GOT3 (cell line): ENCODE data around the gene ASB10.

Experiments used
- DNase-seq: peaks from one replicate; lab custom pipeline; 2025; ENCODE audit warnings: mixed read lengths; lab: John Stamatoyannopoulos, UW

ASB10 gene

GRCh38 chr7:151210087-151210854 lies 23.2 kb upstream of the ASB10 start, which contains the start of gene H2BK1:
Gene H2BK1, minus strand, starts transcription at chr7:151210488. Its CDS starts 170 bp downstream, at chr7:151210318.
- DNase-seq: no peak

DNA sequence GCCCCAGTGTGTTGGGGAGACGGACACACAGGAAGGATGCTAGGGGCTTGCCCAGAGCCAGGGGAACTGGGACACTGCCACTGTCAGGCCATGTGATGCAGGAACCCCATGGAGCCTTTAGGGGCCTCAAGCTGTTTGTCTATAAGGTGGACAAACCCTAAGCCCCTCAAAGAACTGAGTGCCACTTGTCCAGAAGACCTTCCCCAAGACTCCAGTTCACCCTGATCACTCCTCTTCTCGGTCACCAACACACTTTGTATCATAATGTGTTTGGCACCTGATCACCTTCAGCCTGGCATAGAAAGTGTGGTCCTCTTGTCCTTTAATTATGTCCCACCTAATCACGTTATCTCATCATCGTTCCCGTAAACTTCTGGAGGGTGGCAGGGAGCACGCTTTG lies 22.5 kb upstream of the ASB10 start:
- no peak for DNase-seq

DNA sequence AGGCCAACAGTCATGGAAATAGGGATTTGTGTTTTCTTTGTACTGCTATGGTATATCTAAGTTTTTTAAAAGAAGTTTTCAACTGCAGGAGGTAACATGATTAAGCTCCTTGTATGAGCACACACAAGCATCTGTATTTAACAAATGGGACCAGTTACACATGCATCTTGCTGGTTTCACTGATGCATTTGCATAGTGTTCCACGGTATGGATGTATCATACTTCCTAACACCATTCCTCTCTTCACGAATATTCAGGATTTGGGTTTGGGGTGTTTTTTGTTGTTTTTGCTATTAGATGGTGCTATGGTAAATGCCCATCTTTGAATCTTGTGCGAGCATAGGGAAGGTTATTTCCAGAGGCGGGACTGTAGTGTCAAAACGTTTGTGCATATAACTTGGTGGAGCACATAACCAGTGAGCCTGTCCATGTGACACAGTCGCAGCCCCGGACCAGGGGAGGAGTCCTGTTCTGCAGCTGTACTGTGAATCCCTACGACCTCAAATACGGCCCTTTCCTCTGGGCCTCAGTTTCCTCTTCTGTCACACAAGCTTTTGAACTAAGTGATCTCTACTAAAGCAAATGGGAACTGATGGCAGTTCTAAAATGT lies 21.3 kb upstream of the ASB10 start:
- no peak for DNase-seq

DNA sequence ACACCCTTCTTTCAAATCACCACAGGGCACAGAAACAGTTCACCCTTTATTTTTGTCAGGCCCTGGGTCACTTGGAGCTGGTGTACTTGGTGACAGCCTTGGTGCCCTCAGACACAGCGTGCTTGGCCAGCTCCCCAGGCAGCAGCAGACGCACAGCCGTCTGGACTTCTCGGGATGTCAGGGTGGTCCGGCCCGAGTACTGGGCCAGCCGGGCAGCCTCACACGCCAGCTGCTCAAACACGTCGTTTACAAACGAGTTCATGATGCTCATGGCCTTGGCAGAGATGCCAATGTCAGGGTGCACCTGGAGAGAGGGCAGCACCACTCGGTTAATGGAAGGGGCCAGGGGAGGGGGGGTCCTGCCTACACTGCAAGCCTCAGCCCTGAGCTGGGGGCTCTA lies 20.8 kb upstream of the ASB10 start:
- DNase-seq: no peak

GRCh38 chr7:151207315-151207714 lies 20.3 kb upstream of the ASB10 start:
- no peak for DNase-seq

DNA sequence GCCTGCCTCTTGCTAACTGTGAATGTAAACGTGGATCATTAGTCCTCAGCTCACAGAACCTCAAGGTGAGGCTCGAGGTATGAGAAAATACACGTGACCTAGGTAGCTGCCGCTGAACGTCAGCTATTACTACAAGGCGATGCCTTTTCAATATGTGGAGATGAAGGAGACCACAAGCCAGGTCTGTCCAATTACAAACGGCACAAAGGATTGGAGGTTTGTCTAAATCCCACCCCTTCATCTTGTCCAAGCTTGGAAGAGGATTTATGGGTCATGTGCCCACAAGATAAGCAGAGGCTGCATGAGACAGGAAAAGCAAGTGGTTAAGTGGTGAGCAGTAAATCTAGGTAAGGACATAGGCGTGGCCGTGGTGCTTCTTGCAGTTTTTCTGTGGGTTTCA lies 19.9 kb upstream of the ASB10 start:
- DNase-seq: no peak

DNA sequence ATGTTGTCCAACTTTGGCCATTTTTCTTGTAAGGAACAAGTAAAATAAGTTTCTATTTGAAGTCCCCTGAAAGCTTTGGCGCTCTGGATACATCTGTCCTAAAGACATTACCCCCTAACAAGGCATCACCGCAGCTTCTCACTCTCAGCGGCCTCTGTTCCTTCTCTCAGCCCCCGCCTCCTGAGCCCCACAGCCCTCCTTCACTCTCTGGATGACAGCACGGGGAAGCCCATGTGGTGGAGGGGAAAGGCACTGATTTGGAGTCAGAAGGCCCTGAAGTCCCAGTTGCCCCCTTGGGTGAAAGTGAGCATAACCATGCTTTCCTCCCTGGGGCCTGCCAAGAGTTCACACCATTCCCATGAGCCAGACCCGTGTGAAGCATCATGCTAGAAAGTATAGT lies 18.7 kb upstream of the ASB10 start:
- DNase-seq: no peak

GRCh38 chr7:151204383-151205032 lies 17.5 kb upstream of the ASB10 start:
- DNase-seq: no peak

- DNase-seq: no peak
Observed at GRCh38 chr7:151202836-151203235, 15.8 kb upstream of the ASB10 start.

DNA sequence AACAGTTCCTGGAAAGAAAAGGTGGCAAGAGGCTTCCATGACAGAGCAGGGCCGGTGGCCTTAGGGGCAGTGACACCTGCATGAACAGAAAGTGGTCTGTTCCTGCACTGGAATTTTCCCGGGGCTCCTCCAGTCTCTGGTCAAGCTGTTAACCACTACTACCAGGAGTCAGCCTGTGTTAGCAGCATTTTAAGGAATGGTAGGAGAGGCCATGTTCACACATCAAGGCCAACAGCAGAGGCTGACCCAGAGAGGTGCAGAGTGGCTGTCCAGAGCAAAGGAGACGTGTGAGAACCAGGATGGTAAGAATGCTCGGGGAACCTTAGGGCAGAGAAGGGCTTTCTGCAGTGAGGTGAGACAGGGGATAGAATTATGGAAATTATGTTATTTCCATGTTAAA lies 14.7 kb upstream of the ASB10 start:
- no peak for DNase-seq

GRCh38 chr7:151201344-151201743 lies 14.3 kb upstream of the ASB10 start:
- DNase-seq: no peak

DNA sequence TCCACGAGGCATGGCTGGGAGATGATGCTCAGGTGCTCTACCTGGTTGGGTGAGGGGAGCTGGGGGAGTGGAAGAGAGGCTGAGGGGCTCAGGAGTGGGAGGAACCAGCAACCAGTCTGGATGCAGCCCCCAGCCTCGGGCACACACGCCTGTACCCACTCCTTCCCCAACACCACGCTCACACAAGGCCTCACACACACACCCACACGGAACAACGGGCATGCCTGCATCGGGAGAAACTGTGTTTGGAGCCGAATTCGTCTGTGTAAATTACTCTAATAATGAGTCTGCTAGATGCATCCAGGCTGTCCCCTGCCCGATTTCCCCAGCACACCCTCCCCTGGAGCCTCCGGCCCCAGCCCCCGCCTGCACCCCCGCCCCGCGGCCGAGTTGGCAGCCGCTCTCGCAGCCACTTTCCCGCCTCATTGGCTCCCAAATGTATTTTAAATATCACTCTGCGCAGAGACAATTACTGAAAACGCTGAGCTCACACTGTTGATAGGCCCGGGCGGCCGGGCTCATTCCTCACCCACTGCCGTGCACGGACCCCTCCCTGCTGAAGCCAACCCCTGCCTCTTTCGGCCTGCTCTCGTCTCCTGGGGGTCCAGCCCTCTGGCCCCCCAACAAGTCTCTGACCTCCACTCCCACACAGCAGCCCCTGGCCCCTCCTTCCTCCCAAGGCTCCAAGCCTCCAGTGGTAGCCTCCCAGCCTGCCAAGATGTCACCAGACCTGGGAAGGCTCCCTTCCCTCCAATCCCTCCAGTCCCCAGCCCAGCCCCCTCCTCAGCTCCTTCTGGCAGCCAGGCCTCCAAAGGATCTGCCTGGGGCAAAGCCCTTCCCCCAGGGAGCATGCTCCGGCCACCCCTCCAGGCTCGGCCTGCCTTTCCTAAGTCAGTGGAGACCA lies 12.1 kb upstream of the ASB10 start:
- DNase-seq: no peak

DNA sequence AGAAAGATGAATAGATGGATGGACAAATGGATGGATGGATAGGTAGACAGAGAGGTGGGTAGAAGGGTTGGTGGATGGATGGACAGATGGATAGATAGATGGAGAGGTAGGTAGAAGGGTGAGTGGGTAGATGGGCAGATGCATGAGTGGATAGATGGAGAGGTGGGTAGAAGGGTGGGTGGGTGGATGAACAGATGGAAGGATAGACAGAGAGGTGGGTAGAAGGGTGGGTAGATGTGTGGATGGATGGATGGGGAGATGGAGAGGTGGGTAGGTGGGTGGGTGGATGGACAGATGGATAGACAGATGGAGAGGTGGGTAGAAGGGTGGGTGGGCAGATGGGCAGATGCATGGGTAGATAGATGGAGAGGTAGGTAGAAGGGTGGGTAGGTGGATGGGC lies 10.9 kb upstream of the ASB10 start:
- no peak for DNase-seq

GRCh38 chr7:151195616-151196450 lies 8.8 kb upstream of the ASB10 start:
- no peak for DNase-seq

DNA sequence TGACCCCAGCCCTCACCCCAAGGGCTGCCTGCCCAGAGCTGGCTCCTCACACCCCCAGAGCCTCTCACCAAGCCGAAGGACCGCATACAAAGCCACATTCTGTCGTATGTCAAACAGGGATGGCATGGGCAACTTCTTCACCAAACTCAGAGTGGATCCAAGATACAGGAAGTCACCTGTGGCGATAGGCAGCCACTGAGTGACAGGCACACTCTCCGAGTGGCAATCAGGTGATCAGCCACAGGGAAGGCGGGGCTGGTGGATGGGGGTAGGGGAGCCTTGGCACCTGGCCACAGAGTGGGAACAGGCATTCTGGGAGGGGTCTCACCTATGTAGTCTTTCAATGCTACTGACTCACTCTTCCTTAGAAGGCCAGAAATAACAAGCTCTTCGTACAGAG lies 7.1 kb upstream of the ASB10 start:
- no peak for DNase-seq

DNA sequence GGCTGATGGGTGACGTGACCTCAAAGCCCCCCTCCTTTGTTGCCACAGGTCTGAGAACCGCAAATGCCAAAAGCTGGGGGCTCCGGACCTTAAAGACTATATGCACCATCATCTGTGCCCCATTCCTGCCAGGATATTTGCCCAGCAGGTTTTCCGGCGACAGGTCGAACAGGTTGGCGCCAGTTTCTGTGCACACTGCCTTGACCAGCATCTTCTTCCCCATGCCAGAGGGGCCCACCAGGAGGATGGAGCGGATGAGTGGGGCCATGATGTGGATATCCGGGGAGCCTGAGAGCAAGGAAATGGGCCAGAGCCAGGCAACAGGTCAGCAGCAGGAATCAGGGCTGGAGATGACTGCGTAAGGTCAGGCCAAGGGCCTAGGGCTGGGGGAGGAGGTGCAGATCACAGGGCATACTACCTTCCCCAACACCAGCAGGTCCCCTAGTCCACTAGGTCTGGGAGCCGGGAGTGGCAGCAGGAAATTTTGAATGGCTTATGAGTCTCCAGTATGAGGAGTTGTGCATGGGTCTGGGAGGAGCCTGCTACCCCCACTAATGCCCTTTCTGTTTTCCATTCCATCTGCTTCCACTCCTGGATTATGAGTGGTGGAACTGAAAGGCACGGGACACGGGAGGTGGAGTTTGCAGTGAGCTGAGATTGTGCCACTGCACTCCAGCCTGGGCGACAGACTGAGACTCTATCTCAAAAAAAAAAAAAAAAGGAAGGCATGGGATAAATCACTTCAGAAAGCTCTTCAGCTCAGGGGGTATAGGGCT lies 6.3 kb upstream of the ASB10 start:
- no peak for DNase-seq

DNA sequence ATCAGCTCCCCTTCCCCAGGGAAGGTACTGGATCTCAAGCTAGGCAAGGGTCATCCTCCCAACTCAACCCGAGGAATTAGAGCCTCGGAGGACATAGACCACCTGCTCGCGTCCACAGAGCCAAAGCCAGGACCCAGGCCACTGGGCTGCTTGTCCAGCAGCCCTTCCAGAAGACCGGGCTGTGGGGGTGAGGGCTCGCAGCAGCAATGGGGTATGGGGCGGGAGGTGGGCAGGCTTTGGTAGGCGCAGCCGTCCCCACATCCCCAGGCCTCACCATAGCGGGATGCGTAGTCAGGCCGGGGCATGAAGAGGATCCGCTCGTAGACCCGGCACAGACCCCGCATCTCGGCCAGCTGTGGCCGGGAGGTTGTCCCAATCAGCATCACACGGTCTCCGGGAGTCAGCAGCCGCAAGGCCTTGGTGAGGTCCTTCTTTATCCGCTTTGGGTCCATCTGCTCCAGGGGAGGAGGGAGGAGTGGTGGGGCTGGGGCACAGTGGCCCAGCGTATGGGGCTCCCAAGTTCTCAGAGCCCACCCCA lies 5.0 kb upstream of the ASB10 start:
- DNase-seq: no peak

GRCh38 chr7:151191544-151191943 lies 4.5 kb upstream of the ASB10 start:
- no peak for DNase-seq

GRCh38 chr7:151189038-151189437 lies 2.0 kb upstream of the ASB10 start:
- no peak for DNase-seq

DNA sequence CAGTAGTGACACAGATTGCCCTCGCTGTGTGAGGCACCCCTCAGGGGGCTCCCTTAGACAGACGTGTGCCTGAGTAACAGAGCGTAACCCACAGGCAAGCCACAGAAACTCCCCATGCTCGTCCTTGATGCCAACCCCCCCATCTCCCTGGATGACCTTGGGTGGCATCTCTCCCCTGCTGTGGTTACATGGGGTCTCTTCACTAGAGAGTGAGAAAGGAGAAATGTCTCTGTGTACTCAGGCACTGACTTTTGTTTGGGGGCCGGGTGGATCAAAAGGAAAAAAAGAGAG lies 1.1 kb upstream of the ASB10 start:
- no peak for DNase-seq
